Subcutaneous abdominal adipose tissue (tissue), 5 donors: ENCODE data around the gene CLCA4.
"Not testable (repeated sequence)": the region's sequence is repeated elsewhere in the genome, so short reads cannot be mapped to it uniquely, and the experiment has no call there.

Experiments
- H3K27ac ChIP-seq: one replicate; pipeline ENCODE4 v1.7.0; 2013; ENCODE audit warnings: low read depth, mild to moderate bottlenecking, inconsistent platforms, low read length, moderate library complexity
- H3K27me3 ChIP-seq, 5 donors: one replicate each; pipeline ENCODE4 v1.7.0; 2013; ENCODE audit warnings: low read length in 5 of 5, inconsistent platforms in 1 of 5; ENCODE audit not compliant: control insufficient read depth in 5 of 5, insufficient read depth in 4 of 5
- H3K36me3 ChIP-seq, 5 donors: one replicate each; pipeline ENCODE4 v1.7.0; 2013; ENCODE audit warnings: low read length in 5 of 5; ENCODE audit not compliant: control insufficient read depth in 5 of 5, insufficient read depth in 5 of 5
- H3K4me1 ChIP-seq, 5 donors: one replicate each; pipeline ENCODE4 v1.7.0; 2013; ENCODE audit warnings: low read length in 5 of 5, mild to moderate bottlenecking in 3 of 5, moderate library complexity in 1 of 5; ENCODE audit not compliant: control insufficient read depth in 5 of 5, insufficient read depth in 5 of 5
- H3K4me3 ChIP-seq, 5 donors: one replicate each; pipeline ENCODE4 v1.7.0; 2013; ENCODE audit warnings: low read length in 5 of 5, low read depth in 1 of 5
- H3K9ac ChIP-seq, 5 donors: one replicate each; pipeline ENCODE4 v1.7.0; 2013; ENCODE audit warnings: low read length in 5 of 5, mild to moderate bottlenecking in 4 of 5, moderate library complexity in 3 of 5
- H3K9me3 ChIP-seq, 5 donors: one replicate each; pipeline ENCODE4 v1.7.0; 2013; ENCODE audit warnings: low read length in 5 of 5; ENCODE audit not compliant: control insufficient read depth in 5 of 5
- donor health status: healthy.
- donor health status: healthy.
- donor health status: healthy.
- donor health status: healthy.
- donor health status: healthy.

CLCA4 gene

GRCh38 chr1:86546787-86547221 is at the start of gene CLCA4:
CLCA4 (plus strand) TSS chr1:86547078; CDS start chr1:86547120, 42 bp downstream.
- no peaks in the 10 kb centered on the region for H3K4me1 ChIP-seq
- no peaks in the 10 kb centered on the region for H3K27me3 ChIP-seq
- H3K9ac ChIP-seq, result no peak within 1 kb of the TSS
- H3K36me3 ChIP-seq, result no peaks in the 10 kb centered on the region
- H3K9me3 ChIP-seq, result no peaks in the 10 kb centered on the region
- no peak within 1 kb of the TSS for H3K4me3 ChIP-seq
- no peak within 1 kb of the TSS for H3K27ac ChIP-seq

GRCh38 chr1:86498281-86498680 is 48.6 kb upstream of the CLCA4 start:
- Histone ChIP-seq H3K9ac (no peak overlapping the region), H3K36me3 (no peaks in the 10 kb centered on the region), H3K4me3 (no peak overlapping the region), H3K4me1 (peaks cover 0 to 8% (median 2%) of the 10 kb centered on the region in 5 donors), H3K9me3 (no peaks in the 10 kb centered on the region), H3K27me3 (peaks cover 0 to 2% (median 0%) of the 10 kb centered on the region in 5 donors), H3K27ac (no peak overlapping the region)

- H3K4me3 ChIP-seq, result no peak overlapping the region
- H3K27ac ChIP-seq, result no peak overlapping the region
- H3K36me3 ChIP-seq, result no peaks in the 10 kb centered on the region
- no peak overlapping the region for H3K9ac ChIP-seq
- peaks cover 0 to 14% (median 5%) of the 10 kb centered on the region in 5 donors for H3K4me1 ChIP-seq
- peaks cover 0 to 2% (median 0%) of the 10 kb centered on the region in 5 donors for H3K27me3 ChIP-seq
- H3K9me3 ChIP-seq, result no peaks in the 10 kb centered on the region
Observed at GRCh38 chr1:86499987-86500593, 46.8 kb upstream of the CLCA4 start.

GRCh38 chr1:86500714-86501113 is 46.2 kb upstream of the CLCA4 start:
- no peaks in the 10 kb centered on the region for H3K9me3 ChIP-seq
- no peak overlapping the region for H3K27ac ChIP-seq
- peaks cover 0 to 2% (median 0%) of the 10 kb centered on the region in 5 donors for H3K27me3 ChIP-seq
- H3K4me3 ChIP-seq, result no peak overlapping the region
- no peaks in the 10 kb centered on the region for H3K36me3 ChIP-seq
- H3K4me1 ChIP-seq, result peaks cover 0 to 14% (median 5%) of the 10 kb centered on the region in 5 donors
- no peak overlapping the region for H3K9ac ChIP-seq

GRCh38 chr1:86502125-86502646 is 44.7 kb upstream of the CLCA4 start:
- Histone ChIP-seq H3K4me3 (peak overlapping the region in 4 of 5 donors; percentile 29 to 59 (median 50)), H3K4me1 (peaks cover 0 to 14% (median 5%) of the 10 kb centered on the region in 5 donors)
- H3K27ac ChIP-seq, H3K36me3 ChIP-seq, H3K9me3 ChIP-seq, H3K27me3 ChIP-seq, H3K9ac ChIP-seq: not testable (repeated sequence)

GRCh38 chr1:86502721-86503405 is 44.0 kb upstream of the CLCA4 start:
- peak overlapping the region in 1 of 5 donors; percentile 30 for H3K9ac ChIP-seq
- H3K27me3 ChIP-seq, result no peaks in the 10 kb centered on the region
- H3K27ac ChIP-seq, result no peak overlapping the region
- H3K4me3 ChIP-seq, result peak overlapping the region in 4 of 5 donors; percentile 29 to 59 (median 52)
- peaks cover 0 to 14% (median 5%) of the 10 kb centered on the region in 5 donors for H3K4me1 ChIP-seq
- no peaks in the 10 kb centered on the region for H3K9me3 ChIP-seq
- no peaks in the 10 kb centered on the region for H3K36me3 ChIP-seq

GRCh38 chr1:86503406-86504136 is 43.3 kb upstream of the CLCA4 start:
- Histone ChIP-seq H3K4me3 (peak overlapping the region; percentile 29 to 67 (median 52)), H3K9me3 (no peaks in the 10 kb centered on the region), H3K9ac (peak overlapping the region in 2 of 5 donors; percentile 3 to 30), H3K27ac (no peak overlapping the region), H3K27me3 (no peaks in the 10 kb centered on the region), H3K4me1 (peaks cover 0 to 15% (median 5%) of the 10 kb centered on the region in 5 donors), H3K36me3 (no peaks in the 10 kb centered on the region)

GRCh38 chr1:86504137-86504479 is 42.8 kb upstream of the CLCA4 start:
- H3K9ac ChIP-seq, result peak overlapping the region in 2 of 5 donors; percentile 3 to 21
- no peak overlapping the region for H3K27ac ChIP-seq
- H3K4me3 ChIP-seq, result peak overlapping the region in 3 of 5 donors; percentile 52 to 67 (median 53)
- H3K9me3 ChIP-seq, result no peaks in the 10 kb centered on the region
- no peaks in the 10 kb centered on the region for H3K36me3 ChIP-seq
- peaks cover 0 to 15% (median 5%) of the 10 kb centered on the region in 5 donors for H3K4me1 ChIP-seq
- H3K27me3 ChIP-seq, result no peaks in the 10 kb centered on the region

- Histone ChIP-seq H3K9me3 (no peaks in the 10 kb centered on the region), H3K36me3 (no peaks in the 10 kb centered on the region), H3K27me3 (no peaks in the 10 kb centered on the region), H3K4me3 (no peak overlapping the region), H3K4me1 (peaks cover 0 to 15% (median 5%) of the 10 kb centered on the region in 5 donors), H3K27ac (no peak overlapping the region), H3K9ac (no peak overlapping the region)
Observed at GRCh38 chr1:86504895-86505563, 41.8 kb upstream of the CLCA4 start.
